Endothelial cell of umbilical vein (primary cell): ENCODE results near the gene KCNMB3.

ENCODE experiments used
- EZH2 ChIP-seq: IDR thresholded peaks from 2 replicates; pipeline ENCODE4 v1.6.1; 2012; ENCODE audit warnings: borderline replicate concordance, low read depth, mild to moderate bottlenecking, moderate library complexity, low read length, inconsistent platforms; ENCODE audit not compliant: severe bottlenecking
- FOS ChIP-seq: IDR thresholded peaks from 2 replicates; pipeline ENCODE4 v1.6.1; 2011; ENCODE audit warnings: mild to moderate bottlenecking, low read length, moderate library complexity, borderline replicate concordance; ENCODE audit not compliant: insufficient read depth
- GATA2 ChIP-seq: IDR thresholded peaks from 2 replicates; pipeline ENCODE4 v1.7.0; 2011; ENCODE audit warnings: low read depth, mild to moderate bottlenecking, moderate library complexity, mixed read lengths, low read length; ENCODE audit not compliant: insufficient read length, insufficient read depth
- JUN ChIP-seq: IDR thresholded peaks from 2 replicates; pipeline ENCODE4 v1.6.1; 2011; ENCODE audit warnings: borderline replicate concordance, low read depth; ENCODE audit not compliant: insufficient read length, insufficient read depth
- MAX ChIP-seq: IDR thresholded peaks from 2 replicates; pipeline ENCODE4 v1.6.1; 2011; ENCODE audit not compliant: insufficient read depth, insufficient read length
- MYC ChIP-seq: IDR thresholded peaks from one replicate; pipeline ENCODE4 v1.6.1; 2011; ENCODE audit warnings: mild to moderate bottlenecking, low read depth, low read length
- POLR2A ChIP-seq: IDR thresholded peaks from 2 replicates; pipeline ENCODE4 v1.6.1; 2012; ENCODE audit warnings: low read depth, mild to moderate bottlenecking, control low read depth, low read length
- POLR2AphosphoS5 ChIP-seq: IDR thresholded peaks from 2 replicates; pipeline ENCODE4 v1.6.1; 2012; ENCODE audit warnings: low read depth, mild to moderate bottlenecking, control low read depth, low read length, moderate library complexity; ENCODE audit not compliant: insufficient read depth
- TF ChIP-seq, protein P1 (sequence below), 2 donors: IDR thresholded peaks; 1 replicate in 1 of 2; 2 replicates in 1 of 2; pipeline ENCODE4 v1.5.1; 2011; ENCODE audit warnings: low read length in 2 of 2, mild to moderate bottlenecking in 2 of 2, moderate library complexity in 2 of 2, control low read depth in 1 of 2, inconsistent platforms in 1 of 2, low read depth in 1 of 2; ENCODE audit not compliant: insufficient read depth in 1 of 2; ENCODE audit errors: extremely low read depth in 1 of 2

GRCh38 chr3:179266701-179267211 lies 15.8 kb upstream of the KCNMB3 start:
- TF ChIP-seq, protein P1, sequence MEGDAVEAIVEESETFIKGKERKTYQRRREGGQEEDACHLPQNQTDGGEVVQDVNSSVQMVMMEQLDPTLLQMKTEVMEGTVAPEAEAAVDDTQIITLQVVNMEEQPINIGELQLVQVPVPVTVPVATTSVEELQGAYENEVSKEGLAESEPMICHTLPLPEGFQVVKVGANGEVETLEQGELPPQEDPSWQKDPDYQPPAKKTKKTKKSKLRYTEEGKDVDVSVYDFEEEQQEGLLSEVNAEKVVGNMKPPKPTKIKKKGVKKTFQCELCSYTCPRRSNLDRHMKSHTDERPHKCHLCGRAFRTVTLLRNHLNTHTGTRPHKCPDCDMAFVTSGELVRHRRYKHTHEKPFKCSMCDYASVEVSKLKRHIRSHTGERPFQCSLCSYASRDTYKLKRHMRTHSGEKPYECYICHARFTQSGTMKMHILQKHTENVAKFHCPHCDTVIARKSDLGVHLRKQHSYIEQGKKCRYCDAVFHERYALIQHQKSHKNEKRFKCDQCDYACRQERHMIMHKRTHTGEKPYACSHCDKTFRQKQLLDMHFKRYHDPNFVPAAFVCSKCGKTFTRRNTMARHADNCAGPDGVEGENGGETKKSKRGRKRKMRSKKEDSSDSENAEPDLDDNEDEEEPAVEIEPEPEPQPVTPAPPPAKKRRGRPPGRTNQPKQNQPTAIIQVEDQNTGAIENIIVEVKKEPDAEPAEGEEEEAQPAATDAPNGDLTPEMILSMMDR (IDR thresholded peaks at IDR 0.05; ENCODE audit: extremely low read depth in 1 of 2, insufficient read depth in 1 of 2, low read depth in 1 of 2, low read length in 2 of 2) = no peak
- TF ChIP-seq EZH2 (no peak), POLR2A (no peak), MAX (no peak), FOS (no peak), POLR2AphosphoS5 (no peak), JUN (no peak), MYC (no peak), GATA2 (no peak)
